ENCODE measurements around the gene ARG1. TPM values are rescaled to one million over a fixed set of nuclear protein-coding genes. Genes with fewer than 3 reads are reported as not detected.

ARG1 gene
- total and polyA plus RNA-seq, 2 donors (not counting 1 experiment from before 2014, with no cell fraction given): not detected

GRCh38 chr6:131574686-131575085, 1.7 kb downstream of the ARG1 start:
- no peak overlapping the region for H3K27ac ChIP-seq (ENCODE audit: insufficient read depth, low read length)
- no peak overlapping the region for H2AFZ ChIP-seq (ENCODE audit: low read length)
- H3K79me2 ChIP-seq (ENCODE audit: control insufficient read depth, insufficient read depth, low read length): no peaks in the 10 kb centered on the region
- H3K4me3 ChIP-seq (replicated peaks in 1 of 4; ENCODE audit: control extremely low read depth in 1 of 4, insufficient read depth in 1 of 4, low read depth in 3 of 4, low read length in 4 of 4): no peak overlapping the region
- H4K20me1 ChIP-seq (ENCODE audit: control insufficient read depth, extremely low read depth, insufficient read depth, low read length): no peaks in the 10 kb centered on the region
- no peaks in the 10 kb centered on the region for H3K4me1 ChIP-seq (ENCODE audit: control insufficient read depth, extremely low read depth, insufficient read depth, low read length)
- H3K9me3 ChIP-seq (ENCODE audit: control insufficient read depth, insufficient read depth, low read depth, low read length): no peaks in the 10 kb centered on the region
- no peak overlapping the region for H3K4me2 ChIP-seq (ENCODE audit: extremely low read depth, insufficient read depth, low read length)
- H3K36me3 ChIP-seq (ENCODE audit: control insufficient read depth, insufficient read depth, low read length): no peaks in the 10 kb centered on the region
- DNase-seq (ENCODE audit: low read depth in 2 of 2): no peak
- no peaks in the 10 kb centered on the region for H3K27me3 ChIP-seq (ENCODE audit: control insufficient read depth, insufficient read depth, low read length)
- TF ChIP-seq CTCF (conservative IDR thresholded peaks at IDR 0.05 in 1 of 2, IDR thresholded peaks at IDR 0.05 in 1 of 2; ENCODE audit: low read depth in 1 of 2, low read length in 2 of 2) (no peak), EZH2 (IDR thresholded peaks at IDR 0.05; ENCODE audit: low read length, missing control alignments) (no peak)
- H3K9ac ChIP-seq (ENCODE audit: insufficient read depth, low read length): no peak overlapping the region

GRCh38 chr6:131575834-131576478, 2.9 kb downstream of the ARG1 start:
- TF ChIP-seq CTCF (conservative IDR thresholded peaks at IDR 0.05 in 1 of 2, IDR thresholded peaks at IDR 0.05 in 1 of 2; ENCODE audit: low read depth in 1 of 2, low read length in 2 of 2) (no peak), EZH2 (IDR thresholded peaks at IDR 0.05; ENCODE audit: low read length, missing control alignments) (no peak)
- Histone ChIP-seq H3K27me3 (ENCODE audit: control insufficient read depth, insufficient read depth, low read length) (no peaks in the 10 kb centered on the region), H3K4me1 (ENCODE audit: control insufficient read depth, extremely low read depth, insufficient read depth, low read length) (no peaks in the 10 kb centered on the region), H3K79me2 (ENCODE audit: control insufficient read depth, insufficient read depth, low read length) (no peaks in the 10 kb centered on the region), H4K20me1 (ENCODE audit: control insufficient read depth, extremely low read depth, insufficient read depth, low read length) (no peaks in the 10 kb centered on the region), H3K27ac (ENCODE audit: insufficient read depth, low read length) (no peak overlapping the region), H3K36me3 (ENCODE audit: control insufficient read depth, insufficient read depth, low read length) (no peaks in the 10 kb centered on the region), H3K9me3 (ENCODE audit: control insufficient read depth, insufficient read depth, low read depth, low read length) (no peaks in the 10 kb centered on the region), H3K4me3 (replicated peaks in 1 of 4; ENCODE audit: control extremely low read depth in 1 of 4, insufficient read depth in 1 of 4, low read depth in 3 of 4, low read length in 4 of 4) (no peak overlapping the region), H3K9ac (ENCODE audit: insufficient read depth, low read length) (no peak overlapping the region), H3K4me2 (ENCODE audit: extremely low read depth, insufficient read depth, low read length) (no peak overlapping the region), H2AFZ (ENCODE audit: low read length) (no peak overlapping the region)
- DNase-seq (ENCODE audit: low read depth in 2 of 2): no peak

- no peak for TF ChIP-seq EZH2 (IDR thresholded peaks at IDR 0.05; ENCODE audit: low read length, missing control alignments)
- TF ChIP-seq CTCF (conservative IDR thresholded peaks at IDR 0.05 in 1 of 2, IDR thresholded peaks at IDR 0.05 in 1 of 2; ENCODE audit: low read depth in 1 of 2, low read length in 2 of 2): no peak
- Histone ChIP-seq H3K4me1 (ENCODE audit: control insufficient read depth, extremely low read depth, insufficient read depth, low read length) (no peaks in the 10 kb centered on the region), H3K36me3 (ENCODE audit: control insufficient read depth, insufficient read depth, low read length) (peaks cover 4% of the 10 kb centered on the region)
Observed at GRCh38 chr6:131581523-131581922, 8.5 kb downstream of the ARG1 start.

More at GRCh38 chr6:131581523-131581922, 8.5 kb downstream of the ARG1 start:
- no peak for DNase-seq (ENCODE audit: low read depth in 2 of 2)
- H3K4me2 ChIP-seq (ENCODE audit: extremely low read depth, insufficient read depth, low read length): no peak overlapping the region
- no peak overlapping the region for H3K9ac ChIP-seq (ENCODE audit: insufficient read depth, low read length)
- H3K9me3 ChIP-seq (ENCODE audit: control insufficient read depth, insufficient read depth, low read depth, low read length): no peaks in the 10 kb centered on the region
- no peak overlapping the region for H2AFZ ChIP-seq (ENCODE audit: low read length)
- no peaks in the 10 kb centered on the region for H4K20me1 ChIP-seq (ENCODE audit: control insufficient read depth, extremely low read depth, insufficient read depth, low read length)
- no peaks in the 10 kb centered on the region for H3K27me3 ChIP-seq (ENCODE audit: control insufficient read depth, insufficient read depth, low read length)
- H3K4me3 ChIP-seq (replicated peaks in 1 of 4; ENCODE audit: control extremely low read depth in 1 of 4, insufficient read depth in 1 of 4, low read depth in 3 of 4, low read length in 4 of 4): no peak overlapping the region
- H3K27ac ChIP-seq (ENCODE audit: insufficient read depth, low read length): no peak overlapping the region
- H3K79me2 ChIP-seq (ENCODE audit: control insufficient read depth, insufficient read depth, low read length): no peaks in the 10 kb centered on the region

Measured in fibroblast of lung (primary cell).